GM18951 (cell line): ENCODE results near the gene TEKT5.

Source experiments
- POLR2A ChIP-seq: IDR thresholded peaks from 4 replicates; pipeline ENCODE4 v1.6.1; 2011; ENCODE audit warnings: mild to moderate bottlenecking; ENCODE audit not compliant: insufficient read length, insufficient read depth; ENCODE audit errors: extremely low read depth
- in situ Hi-C: fragments of 300-500 bp; cut with MboI; formaldehyde crosslinking; loops from one replicate; pipeline ENCODE4 v1.12.0; 2022; ENCODE audit warnings: low sequenced_read_pairs, mixed read lengths, inconsistent platforms; ENCODE audit not compliant: unreplicated experiment

The TEKT5 gene

GRCh38 chr16:10694830-10695229 is at the start of gene TEKT5:
TEKT5 (minus strand) TSS chr16:10694930; CDS start chr16:10694873, 57 bp downstream.
- no peak for TF ChIP-seq POLR2A
- in situ Hi-C loops: no loop called here

GRCh38 chr16:10743610-10744369 is 49.1 kb upstream of the TEKT5 start, which contains the start of gene NUBP1:
NUBP1 (plus strand) TSS chr16:10743842; CDS start chr16:10743864, 22 bp downstream.
- in situ Hi-C loops: loop anchor here (10.0 to 25.0 kb wide), 2 partner anchors 161 to 481 kb away; no protein-coding TSS in a partner anchor
- peak; percentile 84 for TF ChIP-seq POLR2A

GRCh38 chr16:10743227-10743609 is 48.5 kb upstream of the TEKT5 start:
- in situ Hi-C loops: loop anchor here (10.0 to 25.0 kb wide), 2 partner anchors 162 to 481 kb away; no protein-coding TSS in a partner anchor
- TF ChIP-seq POLR2A: no peak

- in situ Hi-C loops: loop anchor here (10.0 to 25.0 kb wide), 2 partner anchors 163 to 480 kb away; no protein-coding TSS in a partner anchor
- no peak for TF ChIP-seq POLR2A
These were observed 47.1 kb upstream of the TEKT5 start for GRCh38 chr16:10741844-10742243.

- in situ Hi-C loops: loop anchor here (10.0 to 25.0 kb wide), 2 partner anchors 164 to 479 kb away; no protein-coding TSS in a partner anchor
These were observed 46.5 kb upstream of the TEKT5 start for GRCh38 chr16:10741249-10741648.

GRCh38 chr16:10740845-10741208 is 46.1 kb upstream of the TEKT5 start:
- in situ Hi-C loops: loop anchor here (10.0 to 25.0 kb wide), 2 partner anchors 164 to 479 kb away; no protein-coding TSS in a partner anchor

GRCh38 chr16:10740000-10740844 is 45.5 kb upstream of the TEKT5 start:
- in situ Hi-C loops: loop anchor here (10.0 to 25.0 kb wide), 2 partner anchors 165 to 478 kb away; no protein-coding TSS in a partner anchor
- no peak for TF ChIP-seq POLR2A

More at GRCh38 chr16:10740845-10741208, 46.1 kb upstream of the TEKT5 start:
- no peak for TF ChIP-seq POLR2A

GRCh38 chr16:10738231-10739077 is 43.7 kb upstream of the TEKT5 start:
- in situ Hi-C loops: loop anchor here (25.0 kb wide), 1 partner anchor 476 kb away; no protein-coding TSS in a partner anchor
- TF ChIP-seq POLR2A: peak; percentile 21

GRCh38 chr16:10737068-10737625 is 42.4 kb upstream of the TEKT5 start:
- in situ Hi-C loops: loop anchor here (25.0 kb wide), 1 partner anchor 475 kb away; no protein-coding TSS in a partner anchor
- no peak for TF ChIP-seq POLR2A

- in situ Hi-C loops: loop anchor here (5.0 to 25.0 kb wide), 2 partner anchors 214 to 469 kb away; no protein-coding TSS in a partner anchor
- TF ChIP-seq POLR2A: no peak
These were observed 37.1 kb upstream of the TEKT5 start for GRCh38 chr16:10731790-10732189.

GRCh38 chr16:10729104-10730048 is 34.6 kb upstream of the TEKT5 start:
- TF ChIP-seq POLR2A: no peak
- in situ Hi-C loops: loop anchor here (5.0 to 25.0 kb wide), 2 partner anchors 212 to 467 kb away; no protein-coding TSS in a partner anchor
